Smooth muscle cell (in vitro differentiated cells): ENCODE measurements around the gene ZNF462. TPM values are rescaled to one million over a fixed set of nuclear protein-coding genes. Genes with fewer than 3 reads are reported as not detected.

Experiments used
- DNase-seq: peaks from one replicate; lab custom pipeline; 2025; ENCODE audit not compliant: unreplicated experiment; lab: John Stamatoyannopoulos, UW
- H2AFZ ChIP-seq: fragments of 200-600 bp; sonication (generic); 2 replicates; pipeline ENCODE4 v1.6.0; 2016; ENCODE audit warnings: antibody characterized with exemption, low read depth, mild to moderate bottlenecking
- H3F3A ChIP-seq: fragments of 200-600 bp; sonication (generic); 2 replicates; pipeline ENCODE4 v1.6.0; 2017; ENCODE audit warnings: antibody characterized with exemption, low read depth
- H3K27ac ChIP-seq: fragments of 200-600 bp; sonication (generic); 2 replicates; pipeline ENCODE4 v1.5.1; 2016; ENCODE audit warnings: low read depth, mild to moderate bottlenecking
- H3K27me3 ChIP-seq: fragments of 200-600 bp; sonication (generic); 2 replicates; pipeline ENCODE4 v1.6.1; 2016; ENCODE audit warnings: low read depth, mild to moderate bottlenecking
- H3K36me3 ChIP-seq: fragments of 200-600 bp; sonication (generic); 2 replicates; pipeline ENCODE4 v1.5.1; 2016; ENCODE audit warnings: low read depth
- H3K4me1 ChIP-seq: fragments of 200-600 bp; sonication (generic); 2 replicates; pipeline ENCODE4 v1.5.1; 2016; ENCODE audit warnings: low read depth
- H3K4me2 ChIP-seq: fragments of 200-600 bp; sonication (generic); 2 replicates; pipeline ENCODE4 v1.6.0; 2016; ENCODE audit warnings: mild to moderate bottlenecking
- H3K4me3 ChIP-seq: fragments of 200-600 bp; sonication (generic); 2 replicates; pipeline ENCODE4 v1.5.1; 2016; ENCODE audit warnings: mild to moderate bottlenecking
- H3K79me2 ChIP-seq: fragments of 200-600 bp; sonication (generic); 2 replicates; pipeline ENCODE4 v1.6.0; 2016; ENCODE audit warnings: low read depth, mild to moderate bottlenecking
- H3K9ac ChIP-seq: fragments of 200-600 bp; sonication (generic); 2 replicates; pipeline ENCODE4 v1.6.0; 2016; ENCODE audit warnings: low read depth
- H3K9me3 ChIP-seq: fragments of 200-600 bp; sonication (generic); replicated peaks from 2 replicates; pipeline ENCODE4 v1.5.1; 2016; ENCODE audit warnings: low read depth
- H4K20me1 ChIP-seq: fragments of 200-600 bp; sonication (generic); 2 replicates; pipeline ENCODE4 v1.6.0; 2016; ENCODE audit warnings: low read depth
- WGBS: methylation state at CpG from one replicate; pipeline ENCODE4 v1.1.7; 2016; ENCODE audit warnings: low lambda C conversion rate; 5-methylcytosine and 5-hydroxymethylcytosine counted together
- polyA plus RNA-seq: library from polyadenylated mRNA; unstranded; fragments of >200 nt; fragmentation: Nextera tagmentation; extraction: Ambion mirVana; gene quantifications from 2 replicates; pipeline ENCODE4 v1.2.1, GENCODE V29; 2016
- total RNA-seq: library from RNA; depleted of rRNA; stranded (reverse); fragments of >200 nt; gene quantifications from 2 replicates; pipeline ENCODE4 v1.2.3, GENCODE V29; 2014
- TF ChIP-seq, protein P1 (sequence below): fragments of 200-600 bp; sonication (generic); IDR thresholded peaks from 2 replicates; pipeline ENCODE4 v1.5.1; 2017; ENCODE audit warnings: borderline replicate concordance, mild to moderate bottlenecking, antibody characterized with exemption; ENCODE audit not compliant: insufficient read depth, poor library complexity, severe bottlenecking

The ZNF462 gene
- total and polyA plus RNA-seq, 2 experiments from 2014 or later = 9.1 to 32.2 TPM

GRCh38 chr9:106966481-106966880, 103.5 kb downstream of the ZNF462 start:
- H3K27ac ChIP-seq = no peak overlapping the region
- no peaks in the 10 kb centered on the region for H3K9me3 ChIP-seq
- no peak for DNase-seq
- no peak overlapping the region for H3K9ac ChIP-seq
- no peak overlapping the region for H3K4me2 ChIP-seq
- H3K27me3 ChIP-seq = no peaks in the 10 kb centered on the region
- TF ChIP-seq, protein P1, sequence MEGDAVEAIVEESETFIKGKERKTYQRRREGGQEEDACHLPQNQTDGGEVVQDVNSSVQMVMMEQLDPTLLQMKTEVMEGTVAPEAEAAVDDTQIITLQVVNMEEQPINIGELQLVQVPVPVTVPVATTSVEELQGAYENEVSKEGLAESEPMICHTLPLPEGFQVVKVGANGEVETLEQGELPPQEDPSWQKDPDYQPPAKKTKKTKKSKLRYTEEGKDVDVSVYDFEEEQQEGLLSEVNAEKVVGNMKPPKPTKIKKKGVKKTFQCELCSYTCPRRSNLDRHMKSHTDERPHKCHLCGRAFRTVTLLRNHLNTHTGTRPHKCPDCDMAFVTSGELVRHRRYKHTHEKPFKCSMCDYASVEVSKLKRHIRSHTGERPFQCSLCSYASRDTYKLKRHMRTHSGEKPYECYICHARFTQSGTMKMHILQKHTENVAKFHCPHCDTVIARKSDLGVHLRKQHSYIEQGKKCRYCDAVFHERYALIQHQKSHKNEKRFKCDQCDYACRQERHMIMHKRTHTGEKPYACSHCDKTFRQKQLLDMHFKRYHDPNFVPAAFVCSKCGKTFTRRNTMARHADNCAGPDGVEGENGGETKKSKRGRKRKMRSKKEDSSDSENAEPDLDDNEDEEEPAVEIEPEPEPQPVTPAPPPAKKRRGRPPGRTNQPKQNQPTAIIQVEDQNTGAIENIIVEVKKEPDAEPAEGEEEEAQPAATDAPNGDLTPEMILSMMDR = no peak
- H3K79me2 ChIP-seq = peaks cover 15% of the 10 kb centered on the region
- H3K4me3 ChIP-seq = no peak overlapping the region
- no peak overlapping the region for H2AFZ ChIP-seq
- peaks cover 5% of the 10 kb centered on the region for H3K36me3 ChIP-seq
- peaks cover 21% of the 10 kb centered on the region for H3K4me1 ChIP-seq
- peaks cover 47% of the 10 kb centered on the region for H4K20me1 ChIP-seq
- WGBS = 97% methylated on average over 1 of the region's 1 CpG
- no peaks in the 10 kb centered on the region for H3F3A ChIP-seq

- Histone ChIP-seq H3K4me3 (no peak overlapping the region), H3K9me3 (no peaks in the 10 kb centered on the region), H3K79me2 (peaks cover 8% of the 10 kb centered on the region), H3K4me1 (peaks cover 21% of the 10 kb centered on the region), H2AFZ (no peak overlapping the region), H3K4me2 (no peak overlapping the region), H3K36me3 (peaks cover 7% of the 10 kb centered on the region), H3F3A (no peaks in the 10 kb centered on the region), H3K9ac (no peak overlapping the region), H3K27me3 (no peaks in the 10 kb centered on the region), H4K20me1 (peaks cover 47% of the 10 kb centered on the region), H3K27ac (no peak overlapping the region)
- DNase-seq = no peak
- TF ChIP-seq, protein P1 = no peak
These were observed 106.7 kb downstream of the ZNF462 start for GRCh38 chr9:106969696-106970095.

- Histone ChIP-seq H3K9ac (no peak overlapping the region), H3K4me2 (no peak overlapping the region), H3K27me3 (no peaks in the 10 kb centered on the region), H3K4me3 (no peak overlapping the region), H2AFZ (no peak overlapping the region), H3F3A (no peaks in the 10 kb centered on the region), H3K9me3 (no peaks in the 10 kb centered on the region), H4K20me1 (peaks cover 45% of the 10 kb centered on the region), H3K79me2 (peaks cover 1% of the 10 kb centered on the region), H3K4me1 (peaks cover 21% of the 10 kb centered on the region), H3K36me3 (peaks cover 7% of the 10 kb centered on the region), H3K27ac (no peak overlapping the region)
- TF ChIP-seq, protein P1 = no peak
- no peak for DNase-seq
- 85% methylated on average over 9 of the region's 9 CpGs for WGBS
These were observed 107.4 kb downstream of the ZNF462 start for GRCh38 chr9:106970219-106970975.

DNA sequence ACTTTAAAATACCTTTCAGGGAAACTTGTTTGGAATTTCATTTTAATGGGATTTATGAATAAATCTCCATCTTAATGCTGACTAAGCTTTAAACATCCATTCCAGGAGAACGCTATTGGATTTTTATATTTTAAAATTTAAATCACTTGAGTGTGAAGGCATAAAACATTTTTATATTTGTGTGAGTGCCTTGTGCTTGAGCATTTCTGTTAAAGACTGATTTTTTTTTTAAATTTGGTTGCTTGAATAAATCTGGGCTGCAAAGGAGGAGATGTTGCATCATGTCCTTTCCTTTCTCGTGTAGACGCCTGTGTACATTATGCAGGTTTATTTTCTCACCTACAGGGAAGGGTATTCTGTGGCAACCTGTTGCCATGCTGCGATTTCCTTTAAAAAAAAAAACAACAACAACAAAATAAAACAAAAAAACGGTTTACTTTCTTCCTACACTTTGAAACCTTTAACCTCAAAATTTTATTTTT, 108.1 kb downstream of the ZNF462 start:
- Histone ChIP-seq H3K9me3 (no peaks in the 10 kb centered on the region), H3K4me3 (no peak overlapping the region), H4K20me1 (peaks cover 39% of the 10 kb centered on the region), H3K4me2 (no peak overlapping the region), H2AFZ (no peak overlapping the region), H3K27me3 (no peaks in the 10 kb centered on the region), H3F3A (no peaks in the 10 kb centered on the region), H3K36me3 (peaks cover 9% of the 10 kb centered on the region), H3K79me2 (no peaks in the 10 kb centered on the region), H3K27ac (no peak overlapping the region), H3K4me1 (peaks cover 21% of the 10 kb centered on the region), H3K9ac (no peak overlapping the region)
- TF ChIP-seq, protein P1 = no peak
- 95% methylated on average over 5 of the region's 5 CpGs for WGBS
- no peak for DNase-seq
